ENCODE results near the gene TRPV6.

Gene TRPV6

GRCh38 chr7:142885311-142886230 lies at the start of gene TRPV6:
TRPV6 (minus strand) TSS chr7:142885745.
- no peak for DNase-seq (ENCODE audit: low read depth in 3 of 3, low spot score in 1 of 3)

DNA sequence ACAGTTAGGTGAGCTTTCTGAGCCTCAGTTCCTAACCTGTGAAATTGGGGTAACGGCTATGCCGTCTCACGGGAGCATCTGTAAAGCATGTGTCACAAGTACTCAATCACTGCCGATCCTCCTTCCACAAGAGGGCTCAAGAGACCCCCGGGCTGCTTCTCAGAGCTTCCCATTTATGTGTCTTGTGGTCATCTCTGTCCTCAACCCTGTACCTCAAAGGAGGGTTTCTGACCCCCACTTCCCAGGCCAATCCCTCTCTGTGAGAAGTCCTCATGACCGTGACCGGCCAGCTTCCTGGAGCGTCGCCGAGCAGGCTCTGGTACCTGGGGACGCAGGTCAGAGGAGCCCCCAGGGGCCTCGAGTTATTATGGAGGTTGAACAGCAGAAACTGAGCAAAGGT lies 48.5 kb upstream of the TRPV6 start:
- DNase-seq (ENCODE audit: low read depth in 3 of 3, low spot score in 1 of 3): no peak

DNA sequence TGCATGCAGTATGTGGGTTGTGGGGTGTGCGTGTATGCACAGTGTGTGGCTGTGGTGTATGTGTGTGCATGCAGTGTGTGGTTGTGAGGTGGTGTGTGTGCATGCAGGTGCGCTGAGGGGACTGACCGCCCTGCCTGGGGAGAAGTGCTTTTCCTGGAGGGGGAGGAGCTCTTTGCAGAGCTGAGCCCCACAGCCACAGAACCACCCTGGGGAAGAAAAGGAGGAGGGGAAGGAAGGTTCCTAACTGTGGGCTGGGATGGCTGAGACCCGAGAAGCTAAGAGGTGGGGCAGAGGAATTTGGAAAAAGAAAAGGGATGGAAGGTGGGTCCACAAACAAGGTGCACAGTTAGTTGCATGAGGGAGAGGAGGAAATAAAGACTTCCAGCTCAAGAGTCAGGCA lies 48.1 kb upstream of the TRPV6 start, which contains the start of gene TRPV5:
Gene TRPV5, minus strand, starts transcription at position 123 of the 400 bp plus-strand sequence. CDS start 287 bp downstream, outside the sequence.
- DNase-seq (ENCODE audit: low read depth in 3 of 3, low spot score in 1 of 3): no peak

GRCh38 chr7:142933092-142933475 lies 47.5 kb upstream of the TRPV6 start:
- no peak for DNase-seq (ENCODE audit: low read depth in 3 of 3, low spot score in 1 of 3)

DNA sequence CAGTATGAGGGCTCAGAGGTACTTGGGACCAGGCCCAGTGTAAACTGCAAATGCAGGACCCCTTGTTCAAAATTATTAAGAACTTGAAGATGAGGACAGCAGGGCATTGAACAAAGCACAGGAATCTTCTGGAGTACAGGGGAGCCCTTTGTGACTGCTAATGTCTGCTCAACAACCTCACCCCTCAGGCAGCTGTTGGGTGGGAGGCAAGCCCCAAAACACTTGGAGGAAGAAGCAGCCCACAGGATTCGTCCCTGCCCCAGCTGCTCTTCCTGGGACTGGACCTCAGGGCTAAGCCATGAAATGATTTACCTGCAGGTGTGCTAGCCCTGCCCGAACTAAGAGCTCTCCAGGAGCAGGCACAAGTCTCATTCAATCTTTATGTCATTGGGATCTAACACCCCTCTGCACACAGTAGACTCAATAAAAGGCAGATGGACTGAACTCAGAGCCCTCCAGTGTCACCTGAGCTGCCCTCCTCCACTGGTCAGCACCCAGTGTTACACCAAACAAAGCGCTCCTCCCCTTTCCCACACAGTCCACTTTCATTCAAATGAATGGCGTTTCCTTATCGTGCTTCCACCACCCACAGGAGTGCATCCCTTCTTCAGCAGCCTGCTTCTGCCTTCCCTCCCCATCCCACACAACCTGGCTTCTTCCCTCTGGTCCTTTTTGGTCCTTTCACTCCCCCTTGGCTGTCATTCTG lies 47.0 kb upstream of the TRPV6 start:
- DNase-seq (ENCODE audit: low read depth in 3 of 3, low spot score in 1 of 3): no peak

- no peak for DNase-seq (ENCODE audit: low read depth in 3 of 3, low spot score in 1 of 3)
Observed at GRCh38 chr7:142930126-142930730, 44.7 kb upstream of the TRPV6 start.

DNA sequence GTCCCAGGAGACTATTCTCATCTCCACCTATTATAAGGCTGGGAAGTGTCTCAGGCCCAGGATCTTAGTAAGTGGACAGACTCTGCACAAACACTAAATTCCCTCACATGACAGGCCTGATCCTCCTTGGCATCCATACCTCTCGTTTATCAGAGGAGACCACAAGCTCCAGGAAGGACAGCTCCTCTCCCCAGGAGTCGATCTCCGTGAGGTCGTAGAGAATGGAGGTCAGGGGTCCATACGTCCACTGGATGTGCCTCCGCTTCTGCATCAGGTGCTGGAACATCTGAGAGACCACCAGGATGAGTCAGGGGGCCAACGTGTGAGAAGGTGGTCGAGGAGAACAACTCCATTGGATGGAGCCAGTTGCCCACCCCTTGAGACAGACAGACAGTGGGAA lies 42.4 kb upstream of the TRPV6 start:
- no peak for DNase-seq (ENCODE audit: low read depth in 3 of 3, low spot score in 1 of 3)

GRCh38 chr7:142927085-142927745 lies 41.7 kb upstream of the TRPV6 start:
- no peak for DNase-seq (ENCODE audit: low read depth in 3 of 3, low spot score in 1 of 3)

DNA sequence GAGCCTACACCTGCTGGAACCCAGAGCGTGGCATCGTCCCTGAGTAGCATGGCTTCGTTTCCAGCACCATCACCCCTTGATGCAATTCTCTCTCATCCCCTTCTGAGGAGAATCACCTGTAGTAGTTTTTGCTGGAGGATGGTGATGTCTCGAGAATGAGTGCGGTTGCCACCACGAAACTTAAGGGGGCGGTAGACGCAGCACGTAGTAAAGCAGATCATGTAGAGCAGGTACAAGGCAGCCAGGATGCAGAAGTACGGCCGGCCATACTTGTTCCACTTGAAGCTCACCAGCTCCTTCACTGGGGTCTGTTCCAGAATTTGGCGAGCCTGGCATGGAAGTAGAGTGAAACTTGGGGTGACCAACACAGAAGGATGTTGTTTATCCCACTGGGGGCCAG lies 39.9 kb upstream of the TRPV6 start:
- no peak for DNase-seq (ENCODE audit: low read depth in 3 of 3, low spot score in 1 of 3)

- no peak for DNase-seq (ENCODE audit: low read depth in 3 of 3, low spot score in 1 of 3)
Observed at GRCh38 chr7:142923391-142923790, 37.8 kb upstream of the TRPV6 start.

GRCh38 chr7:142919656-142920055 lies 34.1 kb upstream of the TRPV6 start:
- DNase-seq (ENCODE audit: low read depth in 3 of 3, low spot score in 1 of 3): no peak

- no peak for DNase-seq (ENCODE audit: low read depth in 3 of 3, low spot score in 1 of 3)
Observed at GRCh38 chr7:142918901-142919300, 33.4 kb upstream of the TRPV6 start.

DNA sequence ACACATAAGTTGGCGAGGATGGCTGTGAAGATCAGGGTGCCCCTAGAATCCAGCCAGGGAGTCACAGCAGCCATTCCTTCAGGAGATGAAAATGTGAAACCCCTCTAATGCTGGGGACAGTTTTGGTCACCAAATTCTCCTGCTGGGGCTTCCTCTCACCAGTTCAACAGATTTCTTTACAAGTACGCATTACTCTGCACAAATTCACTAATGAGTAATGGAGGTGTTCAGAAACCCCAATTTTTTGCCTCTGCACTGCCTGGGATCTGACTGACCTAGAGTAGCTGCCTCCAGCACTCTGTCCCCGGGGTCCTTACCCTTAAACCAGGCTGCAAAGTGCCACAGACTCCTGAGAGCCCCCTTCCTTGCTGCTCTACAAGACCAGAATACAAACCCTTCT lies 31.9 kb upstream of the TRPV6 start:
- no peak for DNase-seq (ENCODE audit: low read depth in 3 of 3, low spot score in 1 of 3)

DNA sequence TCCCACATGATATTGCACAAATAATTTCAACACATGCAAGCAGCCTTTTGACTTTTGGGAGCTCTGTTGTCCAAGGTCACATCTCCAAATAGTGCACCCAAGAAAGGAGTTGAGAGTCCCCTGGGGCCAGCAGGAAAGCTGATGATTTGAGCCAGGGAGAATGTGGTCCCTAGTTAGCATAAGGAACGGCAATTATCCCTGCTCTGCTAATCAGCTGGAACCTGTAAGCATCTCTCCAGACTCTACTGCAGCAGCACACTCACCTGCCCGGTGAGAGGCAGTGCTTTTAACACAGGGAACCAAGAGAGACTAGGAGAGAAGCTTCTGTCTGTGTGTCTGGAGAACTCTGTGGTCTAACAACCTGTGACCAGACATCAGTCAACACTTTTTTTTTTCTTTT lies 31.0 kb upstream of the TRPV6 start:
- DNase-seq (ENCODE audit: low read depth in 3 of 3, low spot score in 1 of 3): no peak

GRCh38 chr7:142915315-142915714 lies 29.8 kb upstream of the TRPV6 start:
- no peak for DNase-seq (ENCODE audit: low read depth in 3 of 3, low spot score in 1 of 3)

DNA sequence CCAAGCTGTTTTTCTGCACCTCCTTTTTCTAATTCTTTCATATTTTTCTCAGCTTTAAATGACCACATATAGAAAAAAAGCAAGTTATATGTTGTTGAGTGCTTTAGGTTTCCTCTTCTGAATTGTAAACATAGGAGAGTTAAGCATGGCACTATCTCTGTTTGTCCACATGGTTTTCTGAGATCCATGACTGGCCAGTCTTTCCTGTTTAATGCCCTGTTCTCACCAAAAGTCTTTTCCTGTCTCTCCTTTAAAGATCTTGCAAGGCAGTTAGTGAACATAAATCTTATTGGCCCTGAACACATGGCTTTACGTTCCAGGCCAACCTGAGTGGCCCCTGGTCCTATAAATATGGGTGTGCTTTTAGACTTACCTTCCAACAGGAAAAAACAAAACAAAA lies 28.6 kb upstream of the TRPV6 start:
- no peak for DNase-seq (ENCODE audit: low read depth in 3 of 3, low spot score in 1 of 3)

- DNase-seq (ENCODE audit: low read depth in 3 of 3, low spot score in 1 of 3): no peak
Observed at GRCh38 chr7:142913566-142913965, 28.0 kb upstream of the TRPV6 start.

DNA sequence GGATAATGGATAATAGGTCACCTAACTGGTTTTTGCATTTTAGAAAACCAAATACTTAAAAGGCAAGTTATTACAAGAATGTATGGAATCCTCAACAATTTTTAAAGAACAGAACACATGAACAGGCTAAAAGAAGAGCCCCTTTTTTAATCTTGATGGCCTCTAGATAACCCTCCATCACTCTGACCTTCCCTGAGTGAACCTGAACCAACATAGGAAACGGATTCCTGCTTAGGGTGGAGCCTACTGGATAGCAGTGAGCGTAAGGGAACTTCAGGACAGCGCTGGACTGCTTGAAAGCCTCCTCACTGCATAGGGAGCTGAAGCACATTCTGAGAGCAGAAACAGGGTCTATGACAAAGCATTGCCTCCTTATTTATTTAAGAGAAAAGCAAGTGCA lies 27.5 kb upstream of the TRPV6 start:
- no peak for DNase-seq (ENCODE audit: low read depth in 3 of 3, low spot score in 1 of 3)

DNA sequence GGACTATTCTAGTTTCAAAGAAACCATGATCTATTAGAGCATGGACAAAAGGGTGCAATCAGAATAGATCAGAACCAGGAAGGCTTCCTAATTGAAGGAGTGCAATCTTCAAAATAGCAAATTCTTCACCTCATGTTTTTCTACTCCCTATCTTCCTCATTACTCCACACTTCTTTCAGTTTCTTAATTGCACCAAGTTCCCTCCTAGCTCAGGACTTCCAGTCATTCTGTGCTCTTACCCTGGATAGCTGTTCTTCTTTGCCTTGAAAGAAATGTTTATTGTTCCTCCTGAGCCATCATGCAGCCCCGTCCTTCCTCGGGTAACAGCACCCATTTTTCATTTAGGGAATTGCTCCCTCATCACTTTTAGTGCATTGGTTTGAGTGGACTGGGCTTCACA lies 24.9 kb upstream of the TRPV6 start:
- DNase-seq (ENCODE audit: low read depth in 3 of 3, low spot score in 1 of 3): no peak

DNA sequence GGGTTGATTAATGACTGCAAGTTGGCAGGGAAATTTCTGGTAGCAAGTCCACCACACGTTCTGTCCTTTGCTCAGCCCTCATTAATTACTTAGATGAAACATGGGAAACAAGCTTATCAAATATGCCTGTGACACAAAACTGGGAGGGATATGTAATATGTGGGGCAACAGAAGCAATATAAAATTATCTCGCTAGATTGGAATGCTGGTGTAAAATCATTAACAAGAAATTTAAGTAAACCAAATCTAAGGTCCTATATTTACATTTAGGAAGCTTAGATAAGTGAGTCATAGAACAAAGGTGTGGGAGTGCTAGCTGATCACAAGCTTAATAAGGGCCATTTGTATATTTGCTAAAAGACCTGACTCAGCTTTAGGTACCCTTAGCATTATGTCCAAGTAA lies 24.5 kb upstream of the TRPV6 start:
- no peak for DNase-seq (ENCODE audit: low read depth in 3 of 3, low spot score in 1 of 3)

Measured in stimulated activated CD4-positive, alpha-beta T cell treated with anti-CD3 and anti-CD28 coated beads, TNF-alpha, amount 100 ng/mL, for 1 hour (primary cell).